GM23338 (cell line): Measurements from ENCODE around the gene DNMT1.

Experiments used
- CREB1 ChIP-seq: fragments of 250-450 bp; sonication (Bioruptor Pico); IDR thresholded peaks from 2 replicates; pipeline ENCODE4 v1.5.0; 2020; ENCODE audit warnings: low read depth, mild to moderate bottlenecking, moderate library complexity
- EZH2phosphoT487 ChIP-seq: fragments of 200-600 bp; sonication (generic); IDR thresholded peaks from one replicate; pipeline ENCODE4 v1.8.1; 2018; ENCODE audit warnings: antibody characterized with exemption; ENCODE audit not compliant: unreplicated experiment
- JUNB ChIP-seq: IDR thresholded peaks from one replicate; pipeline ENCODE4 v1.6.1; 2016; ENCODE audit warnings: antibody characterized with exemption; ENCODE audit not compliant: unreplicated experiment
- TF ChIP-seq, protein P1 (sequence below), 2 experiments: fragments of 200-600 bp in 1 of 2; sonication (generic) in 1 of 2; conservative IDR thresholded peaks; 2 replicates each; pipeline versions ENCODE4 v1.5.1 to v1.6.1; 2016 to 2017; ENCODE audit warnings: antibody characterized with exemption in 2 of 2, low read depth in 2 of 2, mild to moderate bottlenecking in 2 of 2, moderate library complexity in 1 of 2

DNA sequence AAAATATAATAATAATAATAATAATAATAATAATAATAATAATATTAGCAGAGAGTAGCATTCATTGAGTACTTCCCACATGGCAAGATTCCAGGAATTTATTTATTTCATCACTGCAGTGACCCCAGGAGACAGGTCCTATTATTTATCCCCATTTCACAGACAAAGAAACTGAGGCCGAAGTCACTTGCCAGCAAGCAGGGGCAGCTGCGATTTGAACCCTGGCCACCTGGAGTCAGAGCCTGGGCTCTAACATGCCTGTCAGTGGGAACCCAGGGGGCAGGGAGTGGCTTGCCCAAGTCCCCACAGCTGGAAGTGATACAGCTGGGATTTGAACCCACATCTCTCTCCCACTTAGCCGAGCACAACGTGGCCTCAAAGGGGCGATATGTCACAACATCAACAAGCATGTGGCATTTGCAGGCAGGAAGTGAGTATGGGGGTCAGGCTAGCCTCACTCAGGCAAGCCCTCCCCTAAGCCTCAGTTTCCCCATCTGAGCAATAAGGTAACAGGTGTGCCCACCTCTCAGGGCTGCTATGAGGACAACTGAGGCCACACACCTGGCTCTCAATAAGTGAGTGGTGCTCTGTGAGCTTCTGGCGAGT is 105.7 kb downstream of the DNMT1 start:
- TF ChIP-seq, protein P1, sequence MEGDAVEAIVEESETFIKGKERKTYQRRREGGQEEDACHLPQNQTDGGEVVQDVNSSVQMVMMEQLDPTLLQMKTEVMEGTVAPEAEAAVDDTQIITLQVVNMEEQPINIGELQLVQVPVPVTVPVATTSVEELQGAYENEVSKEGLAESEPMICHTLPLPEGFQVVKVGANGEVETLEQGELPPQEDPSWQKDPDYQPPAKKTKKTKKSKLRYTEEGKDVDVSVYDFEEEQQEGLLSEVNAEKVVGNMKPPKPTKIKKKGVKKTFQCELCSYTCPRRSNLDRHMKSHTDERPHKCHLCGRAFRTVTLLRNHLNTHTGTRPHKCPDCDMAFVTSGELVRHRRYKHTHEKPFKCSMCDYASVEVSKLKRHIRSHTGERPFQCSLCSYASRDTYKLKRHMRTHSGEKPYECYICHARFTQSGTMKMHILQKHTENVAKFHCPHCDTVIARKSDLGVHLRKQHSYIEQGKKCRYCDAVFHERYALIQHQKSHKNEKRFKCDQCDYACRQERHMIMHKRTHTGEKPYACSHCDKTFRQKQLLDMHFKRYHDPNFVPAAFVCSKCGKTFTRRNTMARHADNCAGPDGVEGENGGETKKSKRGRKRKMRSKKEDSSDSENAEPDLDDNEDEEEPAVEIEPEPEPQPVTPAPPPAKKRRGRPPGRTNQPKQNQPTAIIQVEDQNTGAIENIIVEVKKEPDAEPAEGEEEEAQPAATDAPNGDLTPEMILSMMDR (conservative IDR thresholded peaks at IDR 0.05; ENCODE audit: low read depth in 2 of 2) = no peak; a peak in 1 of 4 replicates
- no peak for TF ChIP-seq EZH2phosphoT487
- TF ChIP-seq JUNB = no peak
- TF ChIP-seq CREB1 (CRISPR knock-in tag) = no peak
